Stimulated activated CD4-positive, alpha-beta T cell treated with anti-CD3 and anti-CD28 coated beads, Interleukin-12 subunit alpha, Interleukin-12 subunit beta, amount 100 ng/mL, for 24 hours (primary cell): ENCODE results near the gene ICA1L.
A peak's percentile ranks its signal among the peaks of the same experiment; 100 is the strongest.
"Not testable (repeated sequence)": the region's sequence is repeated elsewhere in the genome, so short reads cannot be mapped to it uniquely, and the experiment has no call there.

Source experiments
- DNase-seq, 2 experiments: peaks; one replicate each; pipeline ENCODE4 v3.0.0-alpha.2; 2020; ENCODE audit warnings: low read depth in 2 of 2

The ICA1L gene

DNA sequence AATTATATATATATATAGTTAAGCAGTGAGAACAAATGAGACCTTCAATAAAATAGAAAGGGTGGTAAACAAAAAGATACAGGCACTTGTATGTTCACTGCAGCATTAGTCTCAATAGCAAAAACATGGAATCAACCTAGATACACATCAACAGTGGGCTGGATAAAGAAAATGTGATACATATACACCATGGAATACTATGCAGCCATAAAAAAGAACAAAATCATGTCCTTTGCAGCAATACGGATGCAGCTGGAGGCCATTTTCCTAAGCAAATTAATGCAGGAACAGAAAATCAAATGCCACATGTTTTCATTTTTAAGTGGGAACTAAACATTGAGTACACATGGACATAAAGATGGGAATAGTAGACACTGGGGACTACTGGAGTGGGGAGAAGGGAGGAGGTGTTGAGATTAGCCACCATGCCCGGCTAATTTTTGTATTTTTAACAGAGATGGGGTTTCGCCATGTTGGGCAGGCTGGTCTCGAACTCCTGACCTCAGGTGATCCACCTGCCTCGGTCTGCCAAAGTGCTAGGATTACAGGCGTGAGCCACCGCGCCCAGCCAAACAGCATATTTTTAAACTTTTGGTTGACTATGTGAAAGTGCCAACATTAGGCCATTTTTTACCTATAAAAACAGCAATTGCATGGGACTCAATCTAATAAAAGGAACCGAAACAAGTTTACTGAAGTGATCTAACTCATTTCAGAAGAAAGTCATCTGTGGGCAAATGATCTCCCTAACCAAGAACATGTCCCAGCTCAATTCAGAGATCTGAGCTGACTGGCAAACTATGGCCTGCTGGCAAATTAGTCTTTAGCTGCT, 23.7 kb downstream of the ICA1L start:
- DNase-seq = no peak

DNA sequence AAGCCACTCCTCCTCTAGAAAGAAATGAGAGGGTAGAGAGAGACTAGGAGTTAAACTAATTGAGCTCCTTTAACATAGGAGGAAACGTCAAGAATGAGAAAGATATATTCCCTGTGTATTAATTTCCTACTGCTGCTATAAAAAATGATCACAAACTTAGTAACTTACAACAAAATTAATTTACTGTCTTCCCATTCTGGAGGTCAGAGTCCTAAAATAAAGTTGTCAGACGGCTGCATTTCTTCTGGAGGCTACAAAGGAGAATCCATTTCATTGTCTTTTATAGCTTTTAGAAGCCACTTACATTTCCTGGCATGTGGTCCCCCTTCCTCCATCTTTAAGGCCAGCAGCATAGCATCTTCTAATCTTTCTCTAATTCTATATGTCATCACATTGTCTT, 26.9 kb downstream of the ICA1L start:
- no peak for DNase-seq

DNA sequence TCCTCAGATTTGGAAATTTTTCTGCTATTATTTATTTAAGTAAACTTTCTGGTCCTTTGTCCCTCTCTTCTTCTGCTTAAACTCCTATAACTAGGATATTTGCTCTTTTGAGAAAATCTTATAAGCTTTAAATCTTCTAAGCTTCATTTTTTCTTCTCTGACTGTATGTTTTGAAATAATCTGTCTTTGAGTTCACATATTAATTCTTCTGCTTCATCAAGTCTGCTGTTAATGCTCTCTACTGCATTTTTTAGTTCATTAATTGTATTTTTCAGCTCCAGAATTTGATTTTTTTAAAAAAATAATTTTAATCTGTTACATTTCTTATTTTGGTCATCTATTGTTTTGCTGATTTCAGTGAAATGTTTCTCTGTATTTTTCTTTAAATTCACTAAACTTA, 28.9 kb downstream of the ICA1L start:
- DNase-seq = no peak

DNA sequence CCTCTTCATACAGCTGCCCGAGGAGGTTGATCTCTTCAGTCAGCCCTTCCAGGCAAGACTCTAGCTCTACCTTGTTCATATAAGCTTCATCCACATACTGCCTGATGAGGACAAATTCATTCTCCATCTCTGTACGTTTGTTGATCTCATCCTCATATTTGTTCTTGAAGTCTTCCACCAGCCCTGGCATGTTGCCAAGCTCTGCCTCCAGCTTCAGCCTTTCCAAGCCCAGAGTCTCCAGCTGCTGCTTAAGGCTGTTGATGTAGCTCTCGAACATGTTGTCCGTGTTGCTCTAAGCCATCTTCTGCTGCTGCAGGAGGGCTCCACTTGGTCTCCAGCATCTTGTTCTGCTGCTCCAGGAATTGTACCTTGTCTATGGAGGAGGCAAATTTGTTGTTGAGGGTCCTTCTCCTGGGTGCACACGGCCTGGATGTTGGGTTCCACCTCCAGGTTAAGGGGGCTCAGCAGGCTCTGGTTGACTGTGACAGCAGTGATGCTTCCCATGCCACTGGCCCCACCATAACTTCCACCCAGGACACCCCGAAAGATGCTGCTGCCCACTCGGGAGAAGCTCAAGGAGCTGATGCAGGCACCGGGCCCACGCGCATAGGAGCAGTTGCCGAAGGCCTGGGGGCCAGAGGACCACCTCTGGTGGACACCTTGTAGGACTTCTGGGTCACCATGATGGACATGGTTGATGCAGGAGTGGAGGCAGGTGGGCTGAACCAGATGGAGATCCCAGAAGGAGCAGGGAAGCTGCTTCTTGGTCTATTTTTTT, 30.3 kb downstream of the ICA1L start:
- no peak for DNase-seq

DNA sequence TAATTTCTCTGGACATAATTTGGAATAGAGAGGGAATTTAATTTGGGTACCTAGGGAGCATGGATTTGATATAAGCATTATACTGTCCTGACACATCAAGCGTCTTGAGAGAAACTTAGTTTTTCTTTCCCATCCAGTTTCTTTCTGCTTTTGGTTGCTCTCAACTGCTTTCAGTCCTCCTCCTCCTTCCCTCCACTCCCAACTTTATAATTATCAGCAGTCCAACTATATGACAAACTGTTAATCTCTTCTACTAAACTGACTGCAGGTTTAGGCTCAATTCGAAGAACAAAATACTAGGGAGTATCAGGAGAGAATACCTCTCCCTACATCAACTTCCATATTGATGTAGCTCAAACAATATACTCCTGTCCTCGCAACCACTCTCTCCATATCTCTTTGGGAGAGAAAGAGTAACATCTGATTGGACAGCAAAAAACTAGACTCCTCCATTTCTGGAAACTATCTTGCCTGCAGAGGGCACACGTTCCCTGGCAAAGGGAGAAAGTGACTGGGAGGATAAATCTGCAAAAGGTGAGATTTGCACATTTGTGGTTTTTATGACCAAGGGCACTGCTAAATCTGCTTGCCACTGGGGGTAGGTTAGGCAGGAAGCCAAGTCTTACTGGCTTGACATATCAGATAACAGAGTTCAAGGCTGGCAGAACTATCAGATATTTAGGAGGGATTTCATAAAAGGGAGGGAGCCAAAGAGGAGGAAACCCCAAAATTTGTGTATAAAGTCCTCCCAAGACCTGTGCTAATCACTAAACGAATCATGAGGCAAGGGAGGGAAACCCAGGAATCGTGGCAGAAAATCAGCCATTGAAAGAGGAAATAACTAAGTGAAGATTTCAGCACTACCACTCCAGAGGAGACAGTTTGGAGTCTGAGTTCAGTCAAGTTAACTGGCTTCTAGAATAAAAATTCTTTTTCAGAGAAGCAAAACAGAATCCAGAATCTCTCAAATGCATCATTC, 40.0 kb downstream of the ICA1L start:
- DNase-seq = peak in 1 of 2 experiments; percentile 16

DNA sequence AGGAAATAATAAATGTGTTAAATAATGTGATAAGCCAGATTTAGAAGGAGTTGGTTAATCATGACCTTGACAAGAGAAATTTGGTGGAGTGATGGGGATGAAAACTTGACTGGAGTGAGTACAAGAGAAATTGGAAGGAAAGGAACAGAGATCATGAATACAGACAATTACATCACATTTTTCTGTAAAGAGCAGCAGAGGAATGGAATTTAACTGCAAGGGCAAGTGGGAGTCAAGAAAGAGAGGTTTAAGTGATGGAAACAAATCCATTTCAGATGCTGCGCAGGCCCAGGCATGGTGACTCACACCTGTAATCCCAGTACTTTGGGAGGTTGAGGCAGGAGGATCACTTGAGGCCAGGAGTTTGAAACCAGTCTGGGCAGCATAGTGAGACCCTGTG, 46.7 kb downstream of the ICA1L start:
- DNase-seq = no peak

DNA sequence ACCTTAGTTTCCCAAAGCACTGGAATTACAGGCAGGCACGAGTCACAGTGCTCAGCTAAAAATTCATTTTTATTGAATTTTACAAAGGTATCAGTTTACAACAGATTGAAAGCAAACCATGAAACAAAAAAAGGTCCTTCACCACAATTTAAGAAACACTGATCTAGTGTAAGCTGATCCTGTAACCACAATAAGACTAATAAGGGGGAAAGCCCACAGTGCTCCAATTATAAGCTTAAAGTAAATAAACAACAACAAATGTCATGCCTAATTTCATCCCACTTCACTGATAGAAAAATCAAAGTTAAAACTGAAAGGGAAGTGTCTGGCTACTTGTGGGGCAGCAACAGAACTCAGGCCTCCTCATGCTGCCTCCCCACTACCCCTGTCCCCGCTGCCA, 49.2 kb downstream of the ICA1L start:
- DNase-seq = no peak

DNA sequence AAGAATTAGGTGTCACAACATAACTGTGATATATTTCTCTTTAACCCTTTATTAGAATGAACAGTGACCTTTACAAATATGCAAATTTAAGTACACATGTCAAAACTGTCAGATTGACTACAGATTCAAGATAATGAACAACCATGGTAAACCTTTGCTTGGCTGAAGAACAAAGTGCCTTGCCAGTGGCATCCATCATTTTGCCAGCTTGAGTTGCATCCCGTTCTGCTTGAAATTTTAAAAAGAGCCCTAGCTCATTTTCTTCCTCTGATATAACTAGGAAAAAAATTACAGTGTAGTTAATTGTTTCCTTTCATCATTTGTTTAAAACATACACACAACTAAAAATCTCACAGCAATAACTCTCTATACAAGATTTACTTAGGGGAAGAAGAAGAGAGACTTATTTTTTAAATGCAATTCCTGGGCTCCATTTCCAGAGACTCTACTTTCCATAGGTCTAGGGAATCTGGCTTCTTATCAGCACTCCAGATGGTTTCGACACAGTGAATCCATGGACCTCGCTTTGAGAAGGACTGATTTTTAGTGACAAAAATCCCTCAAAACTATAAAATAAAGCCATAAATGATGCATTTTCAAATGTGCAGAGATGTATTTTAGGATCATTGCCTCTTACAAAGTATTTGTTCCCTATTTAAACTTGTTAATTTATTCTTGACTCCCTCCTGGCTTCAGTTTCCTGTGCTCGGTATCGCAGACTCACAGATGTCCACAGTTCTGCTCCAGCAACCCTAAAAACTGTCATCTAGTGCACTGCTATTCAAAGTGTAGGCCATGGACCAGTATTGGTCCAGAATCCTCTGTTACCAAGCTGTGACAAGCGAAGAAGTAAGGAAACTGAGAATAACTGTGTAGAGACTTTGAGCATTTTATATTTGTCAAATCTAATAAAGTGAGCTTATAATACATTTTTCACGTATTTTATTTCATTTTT, 50.1 kb downstream of the ICA1L start:
- DNase-seq = no peak

DNA sequence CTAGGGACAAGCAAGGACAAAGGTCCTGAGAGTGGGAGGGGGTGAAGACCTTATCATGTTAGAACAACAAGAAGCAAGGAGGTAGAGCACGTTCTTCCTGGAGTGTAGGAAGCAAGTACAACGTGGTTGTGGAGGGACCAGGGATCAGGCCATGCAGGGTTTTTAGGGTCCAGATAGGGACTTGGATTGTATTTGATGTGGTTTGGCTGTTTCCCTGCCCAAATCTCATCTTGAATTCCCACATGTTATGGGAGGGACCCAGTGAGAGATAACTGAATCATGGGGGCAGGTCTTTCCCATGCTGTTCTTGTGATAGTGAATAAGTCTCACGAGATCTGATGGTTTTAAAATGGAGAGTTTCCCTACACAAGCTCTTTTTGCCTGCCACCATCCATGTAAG, 53.2 kb downstream of the ICA1L start:
- no peak for DNase-seq

DNA sequence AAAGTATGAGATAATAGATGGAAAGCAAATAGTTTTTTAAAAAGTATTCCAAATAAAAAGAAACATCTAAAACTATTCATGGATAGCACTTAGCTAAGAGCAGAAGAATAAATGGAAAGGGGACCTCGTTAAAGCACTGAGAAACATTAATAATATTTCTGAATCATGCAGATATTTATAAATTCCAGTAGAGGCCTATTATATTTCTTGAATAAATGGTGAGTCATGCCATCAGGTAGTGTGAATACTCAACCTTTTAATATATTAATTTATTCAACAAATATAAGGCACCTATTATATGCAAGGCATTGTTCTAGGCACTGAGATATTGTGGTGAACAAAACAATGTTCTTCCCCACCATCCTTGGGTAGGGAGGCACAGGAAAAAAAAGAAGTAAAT, 53.8 kb downstream of the ICA1L start:
- DNase-seq = no peak

DNA sequence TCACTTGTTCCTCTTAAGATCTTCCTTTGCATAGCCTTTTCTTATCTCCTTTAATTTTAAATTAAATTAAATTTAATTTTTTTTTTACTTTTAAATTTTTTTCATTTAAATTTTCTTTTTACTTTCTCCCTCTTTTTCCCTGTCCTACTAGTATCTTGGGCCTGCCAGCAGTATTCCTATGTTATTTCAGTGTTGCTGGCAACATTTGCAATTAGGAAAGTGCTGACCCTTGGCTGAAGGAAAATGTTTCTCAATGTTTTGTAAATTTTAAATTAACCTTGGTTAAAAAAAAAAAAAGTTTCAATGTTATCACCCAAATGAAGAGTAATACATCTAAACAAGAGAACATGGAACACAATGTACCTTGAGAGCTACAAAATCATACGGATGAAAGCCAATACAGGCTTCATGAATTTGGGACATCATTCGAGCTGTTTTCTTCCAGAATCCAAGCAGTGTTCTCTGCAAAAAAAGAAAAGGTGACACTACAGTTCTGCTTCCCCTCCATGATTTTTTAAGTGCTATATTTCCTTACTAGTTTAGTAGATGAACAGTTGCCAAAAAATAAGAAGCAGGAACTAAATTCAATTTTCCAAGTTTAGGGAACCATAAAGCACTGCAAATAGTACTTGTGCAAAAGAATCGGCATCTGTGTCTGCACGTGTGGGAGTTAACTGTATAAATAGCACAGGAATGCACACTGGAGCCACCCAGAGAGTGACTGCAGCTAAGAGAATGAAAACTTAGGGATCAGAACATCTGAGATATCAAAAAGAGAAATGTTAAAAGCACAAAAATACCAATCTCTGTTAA, 55.8 kb downstream of the ICA1L start:
- DNase-seq = no peak

DNA sequence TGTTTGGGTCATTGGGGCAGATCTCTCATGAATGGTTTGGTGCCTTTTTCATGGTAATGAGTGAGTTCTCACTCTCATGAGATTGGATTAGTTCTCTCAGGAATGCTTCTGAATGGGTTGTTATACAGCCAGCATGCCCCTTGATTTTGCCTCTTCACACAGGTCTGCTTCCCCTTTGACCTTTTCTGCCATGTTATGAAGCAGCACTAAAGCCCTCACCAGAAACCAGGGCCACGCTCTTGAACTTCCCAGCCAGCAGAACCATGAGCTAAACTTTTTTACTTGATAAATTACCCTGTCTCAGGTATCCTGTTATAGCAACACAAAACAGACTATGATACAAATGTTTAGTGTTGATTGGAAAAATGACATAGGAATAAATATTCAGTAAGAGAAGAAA, 57.3 kb downstream of the ICA1L start:
- DNase-seq = no peak

DNA sequence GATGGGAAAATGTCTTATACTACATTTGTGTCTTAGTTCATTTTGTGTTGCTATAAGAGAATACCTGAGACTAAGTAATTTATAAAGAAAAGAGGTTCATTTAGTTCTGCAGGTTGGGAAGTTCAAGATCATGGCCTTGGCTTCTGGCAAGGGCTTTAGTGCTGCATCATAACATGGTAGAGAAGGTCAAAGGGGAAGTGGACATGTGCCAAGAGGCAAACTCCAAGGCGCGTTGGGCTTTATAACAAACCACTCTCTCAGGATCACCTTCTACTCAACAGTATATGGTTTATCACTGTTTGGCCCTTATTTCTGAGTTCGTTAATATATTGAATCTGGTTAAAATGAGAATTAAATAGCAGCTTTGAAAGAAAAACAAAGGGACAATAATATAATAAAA, 58.2 kb downstream of the ICA1L start:
- no peak for DNase-seq

DNA sequence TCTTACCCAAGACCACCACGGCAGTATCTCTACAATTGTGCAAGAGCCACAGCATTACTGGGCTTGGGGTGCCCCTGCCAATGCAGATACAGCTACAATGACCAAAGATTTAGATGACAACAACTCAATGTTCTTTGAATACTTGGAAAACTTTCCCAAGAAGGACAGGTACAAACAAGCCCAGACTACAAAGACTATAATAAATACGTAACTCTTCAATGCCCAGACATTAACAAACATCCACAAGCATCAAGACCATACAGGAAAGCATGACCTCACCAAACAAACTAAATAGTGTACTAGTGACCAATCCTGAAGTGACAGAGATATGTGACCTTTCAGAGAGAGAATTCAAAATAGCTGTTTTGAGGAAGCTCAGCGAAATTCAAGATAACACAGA, 62.8 kb downstream of the ICA1L start:
- DNase-seq = no peak

DNA sequence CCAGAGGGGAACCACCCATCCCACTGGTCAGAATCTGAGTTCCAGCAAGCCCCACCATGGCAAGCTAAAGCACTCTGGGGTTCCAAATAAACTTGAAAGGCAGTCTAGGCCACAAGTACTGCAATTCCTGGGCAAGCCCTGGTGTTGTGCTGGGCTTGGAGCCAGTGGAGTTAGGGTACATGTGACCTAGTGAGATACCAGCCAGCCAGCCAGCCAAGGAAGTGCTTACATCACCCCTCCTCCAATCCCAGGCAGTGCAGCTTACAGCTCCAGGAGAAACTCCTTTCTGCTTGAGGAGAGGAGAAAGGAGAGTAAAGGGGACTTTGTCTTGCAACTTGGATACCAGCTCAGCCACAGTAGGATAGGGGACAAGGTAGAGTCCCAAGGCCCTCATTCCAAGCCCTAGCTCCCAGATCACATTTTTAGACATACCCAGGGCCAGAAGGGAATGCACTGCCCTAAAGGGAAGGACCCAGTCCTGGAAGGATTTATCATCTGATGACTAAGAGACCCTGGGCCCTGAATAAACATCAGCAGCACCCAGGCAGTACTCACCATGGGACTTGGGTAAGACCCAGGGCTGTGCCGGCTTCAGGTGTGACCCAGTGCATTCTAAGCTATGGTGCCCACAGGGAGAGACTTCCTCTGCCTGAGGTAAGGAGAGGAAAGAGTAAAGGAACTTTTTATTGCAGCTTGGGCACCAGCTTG, 64.0 kb downstream of the ICA1L start:
- not testable (repeated sequence) for DNase-seq

DNA sequence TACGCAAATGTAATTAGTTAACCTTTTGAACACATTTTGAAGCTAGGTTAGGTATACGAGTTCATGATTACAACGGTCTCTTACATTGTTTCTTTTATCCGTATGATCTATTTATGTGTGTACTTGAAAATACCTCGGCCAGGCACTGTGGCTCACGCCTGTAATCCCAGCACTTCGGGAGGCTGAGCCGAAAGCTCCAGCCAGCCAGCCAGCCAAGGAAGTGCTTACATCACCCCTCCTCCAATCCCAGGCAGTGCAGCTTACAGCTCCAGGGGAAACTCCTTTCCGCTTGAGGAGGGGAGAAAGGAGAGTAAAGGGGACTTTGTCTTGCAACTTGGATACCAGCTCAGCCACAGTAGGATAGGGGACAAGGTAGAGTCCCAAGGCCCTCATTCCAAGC, 65.7 kb downstream of the ICA1L start:
- not testable (repeated sequence) for DNase-seq

DNA sequence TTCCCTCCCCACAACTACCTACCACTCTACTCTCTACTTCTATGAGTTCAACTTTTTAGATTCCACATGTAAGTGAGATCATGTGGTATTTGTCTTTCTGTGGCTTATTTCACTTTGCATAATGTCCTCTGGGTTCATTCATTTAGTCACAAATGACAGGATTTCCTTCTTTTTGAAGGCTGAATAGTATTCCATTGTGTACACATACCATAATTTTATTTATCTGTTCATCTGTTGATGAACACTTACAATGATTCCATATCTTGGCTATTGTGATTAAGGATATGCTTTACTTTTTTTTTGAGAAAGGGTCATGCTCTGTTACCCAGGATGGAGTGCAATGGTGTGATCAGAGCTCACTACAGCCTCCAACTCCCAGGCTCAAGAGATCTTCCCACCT, 73.6 kb downstream of the ICA1L start:
- no peak for DNase-seq

DNA sequence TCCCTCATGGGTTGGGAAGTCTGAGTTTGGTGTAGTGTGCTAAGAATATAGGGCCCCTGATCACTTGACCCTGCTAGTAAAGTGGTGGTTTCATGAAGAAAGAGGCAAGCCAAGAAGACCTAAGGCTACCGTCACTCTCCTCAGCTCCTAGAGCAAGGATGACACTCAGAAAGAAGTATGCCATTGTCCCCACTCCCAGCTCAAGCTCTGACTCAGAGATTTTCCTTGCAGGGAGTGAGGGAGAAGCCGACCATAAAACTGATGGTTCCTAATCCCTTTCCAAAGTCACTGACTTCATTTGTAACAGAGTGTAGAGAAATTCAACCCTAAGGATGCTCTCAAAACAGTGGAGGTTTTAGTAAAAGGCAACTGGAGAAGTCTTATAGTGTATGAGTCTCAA, 80.9 kb downstream of the ICA1L start:
- no peak for DNase-seq

DNA sequence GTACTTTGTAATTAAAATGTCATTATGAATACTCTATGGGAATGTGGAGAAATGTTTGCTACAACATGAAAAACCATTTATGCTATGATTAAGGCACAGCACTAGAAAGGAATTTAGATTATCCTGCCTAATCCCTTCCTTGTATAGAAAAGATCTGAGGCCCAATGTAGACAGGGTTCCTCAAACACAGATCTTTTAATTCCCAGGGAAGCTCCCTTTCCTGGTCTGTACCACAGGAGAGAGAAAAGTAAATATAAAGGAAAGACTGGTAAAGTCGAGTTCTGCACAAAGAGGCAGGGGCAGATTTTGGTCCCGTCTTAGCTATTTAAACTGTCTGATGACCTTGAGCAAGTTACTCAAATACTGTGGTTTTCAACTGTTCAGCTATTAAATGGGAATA, 84.7 kb downstream of the ICA1L start:
- no peak for DNase-seq
